Epidermal melanocyte (primary cell): Measurements from ENCODE around the gene BTBD2.
A peak's percentile ranks its signal among the peaks of the same experiment; 100 is the strongest.
"Not testable (repeated sequence)": the region's sequence is repeated elsewhere in the genome, so short reads cannot be mapped to it uniquely, and the experiment has no call there.

ENCODE experiments used
- DNase-seq: peaks from one replicate; pipeline ENCODE4 v3.0.0; 2011; ENCODE audit warnings: low spot score; ENCODE audit not compliant: insufficient read length

Gene BTBD2

DNA sequence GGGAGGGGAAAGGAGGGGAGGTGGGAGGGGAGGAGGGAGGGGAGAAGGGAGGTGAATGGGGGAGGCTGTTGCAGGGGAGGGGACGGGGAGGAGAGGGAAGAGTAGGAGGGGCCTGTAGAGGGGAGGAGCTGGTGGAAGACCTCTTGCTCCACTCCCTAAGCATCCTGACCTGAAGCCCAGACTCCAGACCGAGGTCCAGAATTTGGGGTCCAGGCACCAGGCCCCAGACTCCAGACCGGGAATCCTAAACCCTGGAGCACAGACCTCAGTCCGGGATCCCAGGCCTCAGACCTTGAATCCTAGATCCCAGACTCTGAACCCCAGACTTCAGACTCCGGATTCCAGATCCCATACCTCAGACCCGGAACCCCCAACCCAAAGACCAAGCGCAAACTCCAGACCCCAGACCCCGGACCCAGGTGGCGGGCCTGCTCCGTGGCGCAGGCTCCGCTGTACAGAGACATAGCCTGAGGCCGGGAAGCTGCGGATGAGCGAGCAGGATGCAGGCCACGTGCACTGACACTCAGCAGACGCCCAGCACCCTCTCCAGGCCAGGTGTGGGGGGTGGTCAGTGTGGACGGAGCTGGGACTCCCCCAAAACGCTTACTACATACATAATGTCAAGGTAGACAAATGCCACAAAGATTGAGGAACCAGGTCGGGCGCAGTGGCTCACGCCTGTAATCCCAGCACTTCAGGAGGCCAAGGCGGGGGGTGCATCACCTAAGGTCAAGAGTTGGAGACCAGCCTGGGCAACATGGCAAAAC, 710 bp upstream of the BTBD2 start:
- DNase-seq, result peak; percentile 90

DNA sequence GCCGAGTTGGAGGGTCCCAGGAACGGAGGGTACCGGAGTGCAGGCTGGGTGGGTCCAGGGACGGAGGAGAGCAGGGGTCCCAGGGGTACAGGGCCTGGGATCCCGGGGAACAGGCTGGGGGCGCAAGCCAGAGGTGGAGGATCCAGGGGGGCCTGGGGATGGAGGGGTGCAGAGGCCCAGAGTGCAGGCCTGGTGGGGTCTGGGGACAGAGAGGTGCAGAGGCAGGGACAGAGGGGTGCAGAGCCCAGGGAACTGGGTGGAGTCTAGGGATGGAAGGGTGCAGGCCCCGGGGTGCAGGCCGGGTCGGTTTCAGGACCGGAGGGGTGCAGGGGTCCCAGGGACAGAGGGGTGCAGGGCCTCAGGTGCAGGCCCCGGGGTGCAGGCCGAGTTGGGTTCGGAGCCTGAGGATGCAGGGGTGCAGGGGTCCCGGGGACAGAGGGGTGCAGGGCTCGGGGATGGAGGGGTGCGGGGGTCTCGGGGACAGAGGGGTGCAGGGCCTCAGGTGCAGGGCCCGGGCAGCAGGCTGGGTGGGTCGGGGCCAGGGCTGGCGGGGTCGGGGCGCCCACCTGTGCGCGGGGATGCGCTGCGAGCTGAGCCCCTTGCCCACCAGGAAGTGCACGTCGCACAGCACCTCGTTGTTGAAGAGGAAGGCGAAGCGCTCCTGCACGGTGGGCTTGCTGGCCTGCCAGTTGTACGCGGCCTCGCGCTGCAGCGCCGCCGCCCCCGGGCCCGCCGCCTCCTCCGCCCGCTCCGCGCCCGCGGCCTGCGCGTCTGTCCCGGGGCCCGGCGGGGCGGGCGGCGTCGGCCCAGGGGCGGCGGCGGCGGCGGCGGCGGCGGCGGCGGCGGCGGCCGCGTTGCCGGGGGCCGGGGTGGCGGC, 545 bp downstream of the BTBD2 start:
- peak; percentile 9 for DNase-seq

DNA sequence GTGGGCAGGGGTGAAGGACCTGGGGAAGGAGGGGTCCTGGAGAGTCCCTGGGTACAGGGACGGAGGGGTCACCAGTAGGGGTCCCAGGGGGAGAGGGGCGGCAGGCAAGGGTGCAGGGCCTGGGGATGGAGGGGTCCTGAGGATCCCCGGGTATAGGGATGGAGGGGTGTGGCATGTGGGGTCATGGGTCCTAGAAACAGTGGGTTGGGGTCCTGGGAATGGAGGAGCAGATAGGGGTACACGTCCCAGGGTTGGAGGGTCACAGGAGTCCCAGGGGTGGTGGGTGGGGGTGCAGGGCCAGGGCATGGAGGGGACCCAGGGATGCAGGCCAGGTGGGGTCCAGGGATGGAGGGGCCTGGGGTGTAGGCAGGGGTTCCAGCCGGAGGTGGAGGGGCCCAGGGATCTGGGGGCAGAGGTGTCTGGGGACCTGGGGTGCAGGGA, 1.4 kb downstream of the BTBD2 start:
- no peak for DNase-seq

DNA sequence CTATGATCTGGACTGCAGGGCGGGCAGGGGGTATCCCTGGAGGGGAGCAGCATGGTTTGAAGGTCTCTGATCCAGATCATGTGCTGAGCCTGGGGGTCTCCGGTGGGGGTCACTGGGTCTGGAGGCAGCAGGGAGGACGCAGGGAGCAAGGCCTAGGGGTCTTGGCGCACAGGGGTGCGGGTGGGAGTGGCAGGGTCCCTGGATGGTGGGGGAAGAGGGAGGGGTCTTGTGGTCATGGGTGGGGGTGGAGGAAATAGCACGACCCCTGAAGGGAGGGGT, 1.9 kb downstream of the BTBD2 start:
- DNase-seq, result no peak

DNA sequence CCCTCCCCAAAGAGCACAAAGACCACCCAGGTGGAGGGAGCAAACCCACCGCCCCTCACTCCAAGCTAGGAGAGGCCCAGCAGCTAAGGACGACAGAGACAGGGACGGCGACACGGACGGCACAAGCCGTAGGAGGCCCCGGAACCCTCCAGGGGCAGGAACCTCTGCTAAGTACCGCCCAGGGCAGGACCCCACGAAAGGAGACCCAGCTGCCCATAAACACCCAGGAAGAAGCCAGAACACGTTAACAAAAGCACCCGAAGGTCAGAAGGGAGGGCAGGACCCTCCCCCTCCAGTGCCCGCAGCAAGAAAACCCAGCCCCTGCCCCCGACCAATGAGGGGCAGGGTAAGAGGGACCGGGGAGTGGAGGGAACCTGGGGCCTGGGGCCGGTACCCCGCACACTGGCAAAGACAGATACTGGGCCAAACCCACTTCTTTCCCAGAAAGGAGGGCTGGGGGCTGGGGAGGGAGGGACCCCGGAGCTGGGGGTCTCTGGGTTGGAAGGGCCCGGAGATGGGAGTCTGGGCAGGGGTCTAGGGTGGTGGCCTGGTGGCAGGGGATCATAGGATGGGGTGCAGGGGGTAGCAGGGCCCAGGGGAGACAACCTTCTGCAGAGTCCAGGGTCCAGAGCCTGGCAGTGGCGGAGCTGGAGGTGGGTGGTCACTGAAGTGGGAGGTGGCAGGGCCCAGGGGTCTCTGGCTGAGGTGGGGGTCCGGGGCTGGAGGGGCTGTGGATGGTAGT, 2.4 kb downstream of the BTBD2 start:
- DNase-seq, result no peak

DNA sequence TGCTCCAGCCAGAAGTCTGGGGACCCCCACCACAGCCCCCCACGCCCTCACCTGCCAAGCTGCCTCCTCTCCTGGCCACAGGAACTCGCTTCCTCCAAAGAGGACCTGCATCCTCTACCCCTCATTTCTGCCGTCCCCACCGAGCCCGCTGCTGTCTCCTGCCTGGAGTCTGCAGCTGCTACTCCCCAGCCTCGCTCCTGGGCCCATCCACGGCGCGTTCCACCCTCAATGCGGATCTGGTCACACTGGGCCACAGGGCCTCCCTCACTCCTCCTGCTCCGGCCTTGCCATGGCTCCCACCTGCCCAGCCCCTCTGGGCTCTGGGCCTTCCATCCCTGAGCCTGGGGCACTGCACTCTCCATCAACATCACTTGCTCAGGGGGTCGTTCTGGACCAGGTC, 4.3 kb downstream of the BTBD2 start:
- DNase-seq, result no peak

DNA sequence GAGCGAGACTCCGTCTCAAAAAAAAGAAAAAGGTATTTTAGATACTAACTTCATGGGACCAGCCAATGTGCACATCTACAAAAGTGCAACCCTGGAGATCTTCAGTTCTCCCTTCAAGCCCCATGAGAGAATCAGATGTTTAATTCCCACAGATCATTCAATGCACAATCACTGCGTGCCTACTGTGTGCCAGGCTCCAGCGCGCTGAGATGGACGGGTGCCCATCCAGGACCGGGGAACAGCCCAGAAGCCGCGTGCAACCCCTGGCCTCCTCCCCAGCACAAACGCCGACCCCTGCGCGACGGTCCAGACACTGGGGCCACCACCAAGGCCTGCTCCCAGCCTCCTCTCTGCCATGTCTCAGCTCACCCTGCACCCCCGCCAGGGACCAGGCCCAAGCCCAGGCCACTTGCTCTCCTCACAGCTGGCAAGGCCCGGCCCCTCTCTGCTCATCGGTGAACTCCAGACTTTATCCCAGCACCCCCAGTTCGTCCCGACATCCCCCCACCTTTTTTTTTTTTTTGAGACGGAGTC, 5.3 kb downstream of the BTBD2 start:
- no peak for DNase-seq

DNA sequence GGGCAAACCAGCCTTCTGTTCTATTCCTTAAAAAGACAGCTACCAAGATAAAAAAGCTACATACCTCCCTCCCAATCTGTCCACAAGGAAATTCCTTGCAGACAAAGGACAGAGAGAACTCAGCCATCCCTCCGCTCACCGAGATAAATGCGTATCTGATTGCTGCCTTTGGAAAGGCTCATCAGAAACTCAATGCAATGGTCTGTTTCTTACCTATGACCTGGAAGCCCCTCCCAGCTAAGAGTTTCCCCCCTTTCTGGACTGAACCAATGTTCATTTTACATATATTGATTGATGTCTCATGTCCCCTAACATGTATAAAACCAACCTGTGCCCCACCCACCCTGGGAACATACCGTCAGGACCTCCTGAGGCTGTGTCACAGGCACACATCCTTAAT, 11.6 kb downstream of the BTBD2 start:
- no peak for DNase-seq

DNA sequence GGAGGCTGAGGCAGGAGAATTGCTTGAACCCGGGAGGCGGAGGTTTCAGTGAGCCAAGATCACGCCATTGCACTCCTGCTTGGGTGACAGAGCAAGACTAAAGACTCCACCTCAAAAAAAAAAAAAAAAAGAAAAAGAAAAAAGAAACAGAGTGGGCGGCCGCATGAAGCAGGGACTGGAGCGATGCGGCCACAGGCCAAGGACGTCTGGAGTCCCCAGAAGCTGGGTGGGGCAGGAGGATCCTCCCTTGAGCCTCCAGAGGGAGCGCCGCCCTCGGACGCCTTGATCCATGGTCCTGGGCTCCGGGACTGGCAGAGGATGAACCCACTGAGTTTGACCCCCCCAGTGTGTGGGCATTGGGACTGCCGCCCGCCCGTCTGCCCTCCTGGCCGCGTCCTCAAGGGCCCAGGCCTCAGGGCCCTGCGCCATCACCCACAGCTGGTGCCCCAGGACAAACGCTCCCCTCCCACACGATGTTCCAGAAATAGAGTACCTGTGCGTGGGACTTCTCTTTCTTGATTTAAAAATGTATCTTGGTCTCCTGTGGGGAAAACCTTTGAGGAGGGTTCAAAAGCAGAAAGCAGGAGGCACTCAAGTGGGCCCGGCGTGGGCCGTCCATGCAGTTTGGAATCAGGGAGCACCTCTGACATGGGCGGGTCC, 15.5 kb downstream of the BTBD2 start:
- no peak for DNase-seq

DNA sequence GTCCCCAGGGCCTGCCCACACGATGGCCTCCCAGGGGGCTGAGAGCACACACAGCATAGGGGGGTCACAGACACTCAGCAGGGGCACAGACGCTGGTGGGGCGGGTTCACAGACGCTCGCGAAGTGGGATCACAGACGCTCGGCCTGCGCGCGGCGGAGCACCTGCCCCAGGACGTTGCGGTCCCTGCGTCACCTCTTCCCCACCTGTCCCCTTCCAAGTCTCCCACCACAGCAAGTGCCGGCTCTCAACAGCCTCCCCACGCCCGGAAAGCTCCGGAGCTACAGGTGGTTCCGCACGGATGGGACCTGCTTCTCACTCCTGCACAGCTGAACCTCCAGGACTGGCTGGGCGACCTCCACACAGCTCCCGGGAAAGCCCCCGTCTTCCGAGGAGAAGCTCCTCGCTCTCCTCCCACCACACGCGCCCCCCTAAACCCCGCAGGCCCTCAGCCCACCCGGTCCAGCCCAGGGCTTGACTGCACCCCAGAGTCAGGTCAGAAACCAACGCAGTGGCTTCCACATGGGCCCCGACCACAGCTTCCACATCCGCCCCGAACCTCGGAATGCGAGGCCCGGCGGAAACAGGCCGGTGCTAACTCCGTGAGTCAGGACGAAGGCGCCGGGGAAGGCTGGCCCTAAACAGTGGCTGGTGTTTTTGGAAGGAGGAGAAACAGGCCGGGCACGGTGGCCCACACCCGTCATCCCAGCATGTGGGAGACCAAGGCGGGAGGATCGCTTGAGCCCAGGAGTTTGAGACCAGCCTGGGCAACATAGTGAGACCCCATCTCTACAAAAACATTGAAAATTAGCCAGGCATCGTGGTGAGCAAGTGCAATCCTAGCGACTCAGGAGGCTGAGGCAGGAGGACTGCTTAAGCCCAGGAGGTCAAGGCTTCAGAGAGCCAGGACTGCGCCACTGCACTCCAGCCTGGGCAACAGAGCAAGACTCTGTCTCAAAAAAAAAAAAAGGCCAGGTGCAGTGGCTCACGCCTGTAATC, 16.5 kb downstream of the BTBD2 start:
- DNase-seq, result no peak

DNA sequence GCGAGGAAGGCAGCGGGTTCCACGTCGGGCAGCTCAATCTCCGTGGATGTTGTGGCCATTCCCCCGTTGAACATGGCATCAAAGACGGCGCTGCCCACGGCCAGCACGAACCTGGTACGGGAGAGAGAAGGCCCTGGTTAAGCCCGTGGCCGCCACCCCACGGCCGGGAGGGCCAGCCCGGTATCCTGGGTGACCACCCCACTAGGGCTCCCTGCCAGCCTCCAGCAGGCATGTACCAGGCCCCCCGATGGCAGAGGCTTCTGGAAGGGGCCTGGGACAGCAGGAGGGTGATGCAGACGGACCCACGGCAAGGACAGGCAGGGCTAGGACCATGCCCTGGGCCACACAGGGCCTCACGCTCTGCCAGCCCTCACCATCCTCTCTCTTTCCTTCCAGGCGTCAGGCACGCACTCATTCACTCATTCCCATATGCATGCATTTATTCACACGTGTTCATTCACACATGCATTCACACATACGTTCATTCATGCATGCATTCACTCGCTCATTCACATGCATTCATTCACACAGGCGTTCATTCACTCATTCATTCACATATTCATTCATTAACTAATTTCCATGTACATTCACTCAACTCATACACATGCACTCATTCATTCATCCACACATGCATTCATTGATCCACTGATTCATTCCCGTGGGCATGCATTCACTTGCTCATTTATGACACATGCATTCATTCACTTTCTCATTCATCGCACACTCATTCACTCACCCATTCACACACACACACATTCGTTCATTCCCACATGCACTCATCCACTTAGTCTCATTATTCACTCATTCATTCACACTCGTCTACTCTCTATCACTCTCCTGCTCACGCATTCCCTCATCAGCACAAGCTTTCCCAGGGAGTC, 17.9 kb downstream of the BTBD2 start:
- no peak for DNase-seq

DNA sequence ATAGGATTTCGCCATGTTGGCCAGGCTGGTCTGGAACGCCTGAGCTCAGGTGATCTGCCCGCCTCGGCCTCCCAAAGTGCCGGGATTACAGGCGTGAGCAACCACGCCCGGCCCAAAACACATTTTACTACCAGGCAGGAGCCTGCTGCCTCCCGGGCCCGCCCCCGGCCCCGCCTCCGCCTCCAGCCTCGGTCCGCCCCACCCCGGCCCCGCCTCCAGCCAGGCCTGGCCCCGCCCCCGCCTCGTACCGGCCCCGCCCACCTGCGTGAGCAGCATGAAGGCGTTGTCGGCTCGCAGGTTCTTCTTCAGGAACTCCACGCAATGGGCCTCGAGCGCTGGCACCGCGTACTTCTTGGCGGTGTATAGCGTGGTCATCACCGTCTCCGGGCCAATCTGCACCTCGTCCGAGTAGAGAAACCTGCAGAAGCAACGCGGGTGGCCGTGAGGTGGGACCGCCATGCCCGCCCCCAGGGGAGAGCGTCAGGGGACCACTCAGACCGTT, 22.7 kb downstream of the BTBD2 start:
- DNase-seq, result no peak

DNA sequence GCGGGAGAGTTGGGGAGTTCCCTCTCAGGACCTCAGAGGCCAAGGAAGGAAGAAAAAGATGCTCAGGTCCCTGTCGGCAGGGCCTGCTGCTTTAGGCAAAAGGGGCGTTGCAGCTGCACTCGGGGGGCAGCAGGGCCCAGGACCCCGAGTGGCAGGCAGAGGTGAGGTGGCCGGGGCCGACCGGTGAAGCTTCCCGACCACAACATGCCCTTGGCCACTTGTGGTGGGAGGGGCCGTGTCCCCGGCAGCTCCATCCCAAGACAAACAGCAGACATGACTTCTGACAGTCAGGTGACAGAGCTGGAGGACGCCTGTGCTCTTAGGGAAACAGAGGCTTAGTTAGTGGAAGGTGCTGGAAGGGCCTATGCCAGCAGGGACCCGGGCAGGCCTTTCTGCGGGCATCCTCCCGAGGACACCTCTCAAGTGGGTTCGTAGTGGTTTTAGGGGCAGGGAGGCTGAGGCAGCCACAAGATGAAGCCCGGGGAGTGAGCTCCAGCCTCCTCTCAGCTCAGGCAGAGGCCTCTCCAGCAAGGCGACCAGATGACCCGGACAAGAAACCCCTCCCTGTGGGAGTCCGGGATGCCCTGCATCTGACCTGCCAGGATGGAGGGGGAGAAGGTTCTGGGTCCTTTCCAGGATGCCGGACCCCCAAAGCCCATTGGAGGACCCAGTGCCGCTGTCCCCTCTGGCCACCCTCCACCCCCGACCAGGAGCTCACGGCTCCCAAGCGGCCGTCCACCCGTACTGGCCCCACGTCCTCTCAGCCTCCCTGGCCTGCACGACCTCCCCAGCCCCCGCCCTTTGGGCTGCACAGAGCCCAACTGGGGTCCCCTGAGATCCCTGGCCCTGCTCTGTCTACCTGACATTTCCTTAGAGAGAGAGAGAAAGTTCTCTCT, 24.2 kb downstream of the BTBD2 start:
- DNase-seq, result no peak

DNA sequence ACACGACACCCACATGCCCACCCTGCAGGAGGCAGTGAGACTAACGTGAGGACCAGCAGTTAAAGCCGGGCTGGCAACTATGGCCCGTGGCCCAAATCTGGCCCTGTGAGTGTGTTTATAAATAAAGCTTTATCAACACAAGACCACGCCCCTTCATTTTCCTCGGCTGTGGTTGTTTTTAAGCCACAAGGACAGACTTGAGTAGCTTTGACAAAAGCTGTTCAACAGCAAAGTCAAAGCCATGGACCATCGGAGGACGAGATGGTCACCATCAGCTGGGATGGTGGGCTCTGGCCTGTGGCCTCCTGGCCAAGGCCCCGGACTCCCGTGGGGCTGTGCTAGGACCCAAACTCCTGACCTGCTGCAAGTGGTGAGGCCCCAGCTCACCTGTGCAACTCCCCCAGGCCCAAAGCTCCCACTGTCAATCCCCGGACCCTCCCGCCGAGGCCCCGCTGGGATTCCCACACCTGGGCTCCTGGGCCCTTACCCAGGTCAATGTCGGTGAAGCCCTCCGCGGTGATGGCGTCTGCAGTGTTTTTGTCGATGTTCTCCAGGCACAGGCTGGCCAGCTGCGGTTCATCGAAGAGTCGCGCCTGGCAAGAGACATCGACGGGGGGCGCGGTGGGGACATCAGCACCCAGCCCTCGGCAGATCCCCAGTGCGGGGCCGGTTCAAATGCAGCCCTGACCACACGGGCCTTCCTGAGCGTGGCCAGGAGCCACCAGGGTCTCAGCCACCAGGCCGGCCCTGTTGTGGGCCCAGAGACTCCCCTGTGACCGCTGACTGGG, 25.1 kb downstream of the BTBD2 start:
- DNase-seq, result no peak

DNA sequence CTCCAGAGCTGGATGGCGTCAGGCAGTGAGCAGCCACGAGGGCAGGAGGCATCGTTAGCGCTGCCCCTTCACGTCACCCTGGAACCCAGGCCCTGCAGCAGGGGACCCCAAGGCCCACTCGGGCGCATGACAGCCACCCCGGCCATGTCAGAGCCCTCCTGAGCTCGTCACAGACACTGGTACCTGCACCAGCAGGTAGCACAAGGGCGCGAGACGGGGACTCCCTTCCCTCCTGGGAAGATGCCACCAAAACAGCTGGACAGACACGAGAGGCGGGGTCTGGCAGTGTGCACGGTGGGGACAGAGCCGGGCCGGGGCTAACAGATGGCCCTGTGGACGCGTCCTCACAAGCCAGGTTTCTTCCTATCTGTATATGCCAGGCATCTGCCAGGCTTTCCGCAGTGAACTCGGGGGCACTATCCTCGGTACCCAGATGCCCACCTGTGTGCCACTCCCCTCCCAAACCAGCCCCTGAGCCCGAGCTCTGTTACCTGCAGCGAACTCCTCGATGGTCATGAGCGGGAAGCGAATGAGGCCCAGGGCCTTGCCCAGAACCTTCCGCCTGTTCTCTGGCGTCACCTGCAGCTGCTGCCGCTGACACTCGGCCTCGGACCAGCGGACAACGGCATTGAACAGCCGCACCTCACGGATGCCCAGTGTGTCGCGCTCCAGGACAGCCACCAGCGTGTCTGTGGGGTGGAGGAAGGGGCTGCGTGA, 25.8 kb downstream of the BTBD2 start:
- DNase-seq, result no peak

DNA sequence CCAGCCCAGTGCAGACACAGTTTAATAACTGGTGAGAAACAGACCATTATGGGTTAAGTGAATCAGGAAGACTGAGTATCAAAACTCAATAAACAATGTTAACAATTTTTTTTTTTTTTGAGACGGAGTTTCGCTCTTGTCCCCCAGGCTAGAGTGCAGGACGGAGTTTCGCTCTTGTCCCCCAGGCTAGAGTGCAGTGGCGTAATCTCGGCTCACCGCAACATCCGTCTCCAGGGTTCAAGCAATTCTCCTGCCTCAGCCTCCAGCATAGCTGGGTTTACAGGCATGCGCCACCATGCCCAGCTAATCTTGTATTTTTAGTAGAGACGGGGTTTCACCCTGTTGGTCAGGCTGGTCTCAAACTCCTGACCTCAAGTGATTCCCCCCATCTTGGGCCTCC, 27.1 kb downstream of the BTBD2 start:
- not testable (repeated sequence) for DNase-seq
